Hepatocyte (in vitro differentiated cells): ENCODE measurements around the gene MYO1F. TPM values are rescaled to one million over a fixed set of nuclear protein-coding genes. Genes with fewer than 3 reads are reported as not detected.

Source experiments
- DNase-seq: peaks from one replicate; pipeline ENCODE4 v3.0.0-alpha.2; 2016; ENCODE audit warnings: low spot score
- H2AFZ ChIP-seq: fragments of 200-600 bp; sonication (generic); 2 replicates; pipeline ENCODE4 v1.6.0; 2016; ENCODE audit warnings: antibody characterized with exemption, mild to moderate bottlenecking
- H3K27ac ChIP-seq: fragments of 200-600 bp; sonication (generic); 2 replicates; pipeline ENCODE4 v1.5.1; 2016; ENCODE audit warnings: mild to moderate bottlenecking
- H3K27me3 ChIP-seq: fragments of 200-600 bp; sonication (generic); 2 replicates; pipeline ENCODE4 v1.6.1; 2016
- H3K36me3 ChIP-seq: fragments of 200-600 bp; sonication (generic); replicated peaks from 2 replicates; pipeline ENCODE4 v1.5.1; 2016; ENCODE audit warnings: low read depth; ENCODE audit not compliant: insufficient read depth
- H3K4me1 ChIP-seq: fragments of 200-600 bp; sonication (generic); 2 replicates; pipeline ENCODE4 v1.5.1; 2016; ENCODE audit warnings: mild to moderate bottlenecking, moderate library complexity; ENCODE audit not compliant: insufficient read depth
- H3K4me2 ChIP-seq: fragments of 200-600 bp; sonication (generic); 2 replicates; pipeline ENCODE4 v1.6.0; 2016
- H3K4me3 ChIP-seq: fragments of 200-600 bp; sonication (generic); 2 replicates; pipeline ENCODE4 v1.5.1; 2016; ENCODE audit warnings: mild to moderate bottlenecking
- H3K79me2 ChIP-seq: fragments of 200-600 bp; sonication (generic); 2 replicates; pipeline ENCODE4 v1.6.0; 2017; ENCODE audit warnings: mild to moderate bottlenecking
- H3K9me2 ChIP-seq: fragments of 200-600 bp; sonication (generic); replicated peaks from 2 replicates; pipeline ENCODE4 v1.6.0; 2017; ENCODE audit warnings: mild to moderate bottlenecking; ENCODE audit not compliant: insufficient read depth
- H3K9me3 ChIP-seq: fragments of 200-600 bp; sonication (generic); 2 replicates; pipeline ENCODE4 v1.5.1; 2016; ENCODE audit warnings: low read depth, mild to moderate bottlenecking
- H4K20me1 ChIP-seq: fragments of 200-600 bp; sonication (generic); 2 replicates; pipeline ENCODE4 v1.6.0; 2016; ENCODE audit warnings: mild to moderate bottlenecking; ENCODE audit not compliant: insufficient read depth, poor library complexity, severe bottlenecking
- EZH2 ChIP-seq: fragments of 200-600 bp; sonication (generic); IDR thresholded peaks from 2 replicates; pipeline ENCODE4 v1.6.1; 2016; ENCODE audit warnings: antibody characterized with exemption, mild to moderate bottlenecking, borderline replicate concordance
- EZH2phosphoT487 ChIP-seq: fragments of 200-600 bp; sonication (generic); IDR thresholded peaks from one replicate; pipeline ENCODE4 v1.6.1; 2018; ENCODE audit warnings: antibody characterized with exemption, mild to moderate bottlenecking, low read depth, moderate library complexity; ENCODE audit not compliant: unreplicated experiment, severe bottlenecking
- WGBS: methylation state at CpG from one replicate; pipeline ENCODE4 v1.1.6; 2016; ENCODE audit warnings: low lambda C conversion rate; ENCODE audit errors: missing lambda C conversion rate; 5-methylcytosine and 5-hydroxymethylcytosine counted together
- polyA plus RNA-seq: library from polyadenylated mRNA; unstranded; fragments of >200 nt; fragmentation: Nextera tagmentation; extraction: Ambion mirVana; gene quantifications from 2 replicates; pipeline ENCODE4 v1.2.1, GENCODE V29; 2016
- total RNA-seq: library from RNA; depleted of rRNA; stranded (reverse); fragments of >200 nt; gene quantifications from 2 replicates; pipeline ENCODE4 v1.2.3, GENCODE V29; 2014
- TF ChIP-seq, protein P1 (sequence below): fragments of 200-600 bp; sonication (generic); IDR thresholded peaks from 2 replicates; pipeline ENCODE4 v1.5.1; 2016; ENCODE audit warnings: antibody characterized with exemption, mild to moderate bottlenecking; ENCODE audit not compliant: poor library complexity

Gene MYO1F
- total and polyA plus RNA-seq, 2 experiments from 2014 or later: 0.13 to 1.0 TPM

DNA sequence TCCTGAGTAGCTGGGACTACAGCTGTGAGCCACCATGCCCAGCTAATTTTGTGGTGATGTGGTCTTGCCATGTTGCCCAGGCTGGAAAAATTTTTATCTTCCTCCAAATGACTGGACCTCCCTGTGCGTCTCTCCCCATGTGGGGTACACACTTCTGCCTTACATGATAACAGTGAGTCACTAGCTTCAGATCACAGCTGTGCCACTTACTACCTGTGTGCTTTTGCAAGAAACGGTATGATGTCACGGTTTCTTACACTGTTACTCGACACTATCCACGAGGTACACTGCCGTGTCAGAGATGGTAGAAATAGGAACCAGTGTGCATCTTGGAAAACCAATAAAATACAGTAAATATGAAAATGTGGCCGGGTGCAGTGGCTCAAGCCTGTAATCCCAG lies 45.8 kb downstream of the MYO1F start:
- 96% methylated on average over 7 of the region's 7 CpGs for WGBS
- Histone ChIP-seq H3K27ac (no peak overlapping the region), H4K20me1 (no peaks in the 10 kb centered on the region), H3K9me2 (no peaks in the 10 kb centered on the region), H3K27me3 (no peaks in the 10 kb centered on the region), H3K36me3 (no peaks in the 10 kb centered on the region), H3K4me2 (no peak overlapping the region), H3K9me3 (no peaks in the 10 kb centered on the region), H3K4me1 (peaks cover 10% of the 10 kb centered on the region), H3K79me2 (peaks cover 9% of the 10 kb centered on the region), H3K4me3 (no peak overlapping the region), H2AFZ (no peak overlapping the region)
- no peak for TF ChIP-seq EZH2
- TF ChIP-seq EZH2phosphoT487: no peak
- TF ChIP-seq, protein P1, sequence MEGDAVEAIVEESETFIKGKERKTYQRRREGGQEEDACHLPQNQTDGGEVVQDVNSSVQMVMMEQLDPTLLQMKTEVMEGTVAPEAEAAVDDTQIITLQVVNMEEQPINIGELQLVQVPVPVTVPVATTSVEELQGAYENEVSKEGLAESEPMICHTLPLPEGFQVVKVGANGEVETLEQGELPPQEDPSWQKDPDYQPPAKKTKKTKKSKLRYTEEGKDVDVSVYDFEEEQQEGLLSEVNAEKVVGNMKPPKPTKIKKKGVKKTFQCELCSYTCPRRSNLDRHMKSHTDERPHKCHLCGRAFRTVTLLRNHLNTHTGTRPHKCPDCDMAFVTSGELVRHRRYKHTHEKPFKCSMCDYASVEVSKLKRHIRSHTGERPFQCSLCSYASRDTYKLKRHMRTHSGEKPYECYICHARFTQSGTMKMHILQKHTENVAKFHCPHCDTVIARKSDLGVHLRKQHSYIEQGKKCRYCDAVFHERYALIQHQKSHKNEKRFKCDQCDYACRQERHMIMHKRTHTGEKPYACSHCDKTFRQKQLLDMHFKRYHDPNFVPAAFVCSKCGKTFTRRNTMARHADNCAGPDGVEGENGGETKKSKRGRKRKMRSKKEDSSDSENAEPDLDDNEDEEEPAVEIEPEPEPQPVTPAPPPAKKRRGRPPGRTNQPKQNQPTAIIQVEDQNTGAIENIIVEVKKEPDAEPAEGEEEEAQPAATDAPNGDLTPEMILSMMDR: no peak
- no peak for DNase-seq

DNA sequence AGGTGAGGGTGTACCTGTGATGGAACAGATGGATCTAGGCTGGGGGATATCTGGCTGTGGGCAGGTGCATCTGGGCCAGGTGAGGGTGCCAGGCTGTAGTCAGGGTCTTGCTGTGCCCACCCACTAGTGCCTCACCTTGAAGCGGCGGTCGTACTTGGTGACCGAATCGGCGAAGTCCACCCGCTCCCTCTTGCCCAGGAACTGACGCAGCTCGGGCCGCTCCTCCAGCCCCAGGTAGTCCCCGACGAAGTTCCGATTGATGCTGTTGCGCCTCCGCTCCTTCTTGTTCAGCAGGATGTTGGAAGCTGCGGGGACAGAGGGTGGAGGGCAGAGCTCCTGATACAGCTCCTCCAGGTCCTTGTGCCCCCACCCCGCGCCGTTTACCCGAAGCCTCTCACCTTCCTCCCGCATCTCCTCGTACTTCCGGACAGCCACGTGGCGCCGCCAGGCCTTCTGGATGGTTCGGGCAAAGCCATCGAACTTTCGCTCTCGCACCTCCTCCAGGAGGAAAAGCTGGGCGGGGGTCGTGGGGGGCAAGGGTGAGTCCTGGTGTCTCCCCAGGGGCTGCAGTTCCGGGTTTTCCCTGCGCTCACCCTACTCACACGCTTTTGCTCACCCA lies 47.1 kb downstream of the MYO1F start:
- WGBS: 95% methylated on average over 31 of the region's 35 CpGs
- Histone ChIP-seq H3K79me2 (peaks cover 9% of the 10 kb centered on the region), H4K20me1 (no peaks in the 10 kb centered on the region), H2AFZ (no peak overlapping the region), H3K4me2 (no peak overlapping the region), H3K9me2 (no peaks in the 10 kb centered on the region), H3K36me3 (no peaks in the 10 kb centered on the region), H3K27ac (no peak overlapping the region), H3K27me3 (no peaks in the 10 kb centered on the region), H3K9me3 (no peaks in the 10 kb centered on the region), H3K4me1 (peaks cover 10% of the 10 kb centered on the region), H3K4me3 (no peak overlapping the region)
- no peak for TF ChIP-seq EZH2phosphoT487
- TF ChIP-seq, protein P1: no peak
- no peak for TF ChIP-seq EZH2
- no peak for DNase-seq

DNA sequence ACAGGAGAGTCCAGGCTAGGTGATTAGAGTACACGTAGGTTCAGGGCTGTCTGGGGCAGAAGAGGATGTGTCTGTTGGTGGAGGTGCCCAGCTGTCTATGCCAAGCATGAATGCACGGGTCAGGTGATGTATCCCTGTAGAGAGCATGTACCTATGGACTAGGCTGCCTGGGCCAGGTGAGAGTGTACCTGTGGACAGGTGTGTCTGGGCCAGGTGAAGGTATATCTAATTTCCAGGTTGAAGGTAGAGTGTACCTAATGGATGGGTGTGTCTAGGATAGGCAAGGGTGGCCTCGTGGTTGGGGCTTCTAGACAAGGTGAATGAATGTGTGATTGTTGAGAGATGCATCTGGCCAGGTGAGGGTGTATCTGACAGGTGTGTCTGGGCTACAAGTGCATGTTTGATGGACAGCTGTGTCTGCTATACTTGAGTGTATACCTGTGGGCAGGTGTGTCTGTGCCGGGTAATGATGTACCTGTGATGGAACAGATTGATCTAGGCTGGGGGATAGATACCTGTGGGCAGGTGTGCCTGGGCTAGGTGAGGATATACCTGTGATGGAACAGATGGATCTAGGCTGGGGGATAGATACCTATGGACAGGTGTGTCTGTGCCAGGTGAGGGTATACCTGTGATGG lies 47.8 kb downstream of the MYO1F start:
- Histone ChIP-seq H3K9me2 (no peaks in the 10 kb centered on the region), H3K9me3 (no peaks in the 10 kb centered on the region), H3K27me3 (no peaks in the 10 kb centered on the region), H2AFZ (no peak overlapping the region), H3K4me3 (no peak overlapping the region), H3K4me2 (no peak overlapping the region), H3K4me1 (peaks cover 10% of the 10 kb centered on the region), H4K20me1 (no peaks in the 10 kb centered on the region), H3K79me2 (peaks cover 9% of the 10 kb centered on the region), H3K36me3 (no peaks in the 10 kb centered on the region), H3K27ac (no peak overlapping the region)
- TF ChIP-seq, protein P1: no peak
- TF ChIP-seq EZH2 (no peak), EZH2phosphoT487 (no peak)
- no peak for DNase-seq
- WGBS: 97% methylated on average over 4 of the region's 4 CpGs
